ENCODE data around the gene MRPS16.
A peak's percentile ranks its signal among the peaks of the same experiment; 100 is the strongest.

The MRPS16 gene

DNA sequence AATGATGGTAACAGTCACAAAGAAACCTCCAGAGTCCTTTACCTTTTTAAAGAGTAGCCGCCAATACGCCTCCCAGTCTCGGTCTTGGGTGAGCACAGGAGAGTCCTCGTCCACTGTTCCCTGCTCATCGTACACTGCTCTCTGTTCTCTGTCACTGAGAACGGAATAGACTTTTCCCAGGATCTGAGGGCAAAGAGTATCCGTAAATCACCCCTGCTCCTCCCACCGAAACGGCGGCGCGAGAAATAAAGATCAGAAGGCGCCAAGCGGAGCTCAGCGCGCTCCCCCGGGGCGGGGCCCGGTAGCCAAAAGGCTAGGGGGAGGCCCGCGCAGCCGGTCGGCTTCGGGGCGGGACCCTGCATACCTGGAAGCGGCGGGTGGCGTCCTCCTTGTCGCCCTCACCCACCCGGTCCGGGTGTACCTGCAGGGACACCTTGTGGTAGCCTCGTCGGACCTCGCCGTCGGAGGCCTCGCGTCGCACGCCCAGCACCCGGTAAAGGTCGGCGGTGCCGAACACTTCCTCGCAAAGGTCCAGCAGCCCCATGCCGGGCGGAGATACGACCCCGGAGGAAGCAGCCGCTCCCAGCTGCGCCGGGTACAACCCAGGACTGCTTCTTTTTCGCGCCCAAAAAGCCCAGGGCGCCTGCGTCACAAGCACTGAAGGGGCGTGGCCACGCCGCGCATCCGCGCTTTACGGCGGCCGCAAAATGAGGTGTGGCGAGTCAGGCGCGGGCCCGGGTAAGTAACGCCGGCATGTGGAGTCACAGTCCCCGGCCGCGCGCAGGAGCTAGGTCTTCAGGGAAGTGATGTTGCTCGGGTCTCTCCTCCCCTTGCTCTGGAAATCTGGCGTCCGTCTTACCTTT, 5.6 kb downstream of the MRPS16 start, which contains the start of gene DNAJC9:
Gene DNAJC9 (minus strand): TSS at position 610 of the 863 bp plus-strand sequence. CDS start 66 bp downstream, at position 544.
- no peaks in the 10 kb centered on the region for H3K27me3 ChIP-seq (ENCODE audit: insufficient read depth, poor library complexity, severe bottlenecking)
- peak; percentile 91 to 96 for DNase-seq (ENCODE audit: low read depth in 1 of 2, low spot score in 1 of 2)
- TF ChIP-seq, protein P1, sequence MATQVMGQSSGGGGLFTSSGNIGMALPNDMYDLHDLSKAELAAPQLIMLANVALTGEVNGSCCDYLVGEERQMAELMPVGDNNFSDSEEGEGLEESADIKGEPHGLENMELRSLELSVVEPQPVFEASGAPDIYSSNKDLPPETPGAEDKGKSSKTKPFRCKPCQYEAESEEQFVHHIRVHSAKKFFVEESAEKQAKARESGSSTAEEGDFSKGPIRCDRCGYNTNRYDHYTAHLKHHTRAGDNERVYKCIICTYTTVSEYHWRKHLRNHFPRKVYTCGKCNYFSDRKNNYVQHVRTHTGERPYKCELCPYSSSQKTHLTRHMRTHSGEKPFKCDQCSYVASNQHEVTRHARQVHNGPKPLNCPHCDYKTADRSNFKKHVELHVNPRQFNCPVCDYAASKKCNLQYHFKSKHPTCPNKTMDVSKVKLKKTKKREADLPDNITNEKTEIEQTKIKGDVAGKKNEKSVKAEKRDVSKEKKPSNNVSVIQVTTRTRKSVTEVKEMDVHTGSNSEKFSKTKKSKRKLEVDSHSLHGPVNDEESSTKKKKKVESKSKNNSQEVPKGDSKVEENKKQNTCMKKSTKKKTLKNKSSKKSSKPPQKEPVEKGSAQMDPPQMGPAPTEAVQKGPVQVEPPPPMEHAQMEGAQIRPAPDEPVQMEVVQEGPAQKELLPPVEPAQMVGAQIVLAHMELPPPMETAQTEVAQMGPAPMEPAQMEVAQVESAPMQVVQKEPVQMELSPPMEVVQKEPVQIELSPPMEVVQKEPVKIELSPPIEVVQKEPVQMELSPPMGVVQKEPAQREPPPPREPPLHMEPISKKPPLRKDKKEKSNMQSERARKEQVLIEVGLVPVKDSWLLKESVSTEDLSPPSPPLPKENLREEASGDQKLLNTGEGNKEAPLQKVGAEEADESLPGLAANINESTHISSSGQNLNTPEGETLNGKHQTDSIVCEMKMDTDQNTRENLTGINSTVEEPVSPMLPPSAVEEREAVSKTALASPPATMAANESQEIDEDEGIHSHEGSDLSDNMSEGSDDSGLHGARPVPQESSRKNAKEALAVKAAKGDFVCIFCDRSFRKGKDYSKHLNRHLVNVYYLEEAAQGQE (IDR thresholded peaks at IDR 0.05; ENCODE audit: insufficient replicate concordance, low read depth): peak; percentile 67
- TF ChIP-seq SPI1 (IDR thresholded peaks at IDR 0.05; ENCODE audit: borderline replicate concordance, low read depth): peak; percentile 12; the same call in 1 of the 2 replicates
- TF ChIP-seq POLR2AphosphoS5 (IDR thresholded peaks at IDR 0.05; ENCODE audit: low read depth): peak; percentile 94
- TF ChIP-seq, protein P2, sequence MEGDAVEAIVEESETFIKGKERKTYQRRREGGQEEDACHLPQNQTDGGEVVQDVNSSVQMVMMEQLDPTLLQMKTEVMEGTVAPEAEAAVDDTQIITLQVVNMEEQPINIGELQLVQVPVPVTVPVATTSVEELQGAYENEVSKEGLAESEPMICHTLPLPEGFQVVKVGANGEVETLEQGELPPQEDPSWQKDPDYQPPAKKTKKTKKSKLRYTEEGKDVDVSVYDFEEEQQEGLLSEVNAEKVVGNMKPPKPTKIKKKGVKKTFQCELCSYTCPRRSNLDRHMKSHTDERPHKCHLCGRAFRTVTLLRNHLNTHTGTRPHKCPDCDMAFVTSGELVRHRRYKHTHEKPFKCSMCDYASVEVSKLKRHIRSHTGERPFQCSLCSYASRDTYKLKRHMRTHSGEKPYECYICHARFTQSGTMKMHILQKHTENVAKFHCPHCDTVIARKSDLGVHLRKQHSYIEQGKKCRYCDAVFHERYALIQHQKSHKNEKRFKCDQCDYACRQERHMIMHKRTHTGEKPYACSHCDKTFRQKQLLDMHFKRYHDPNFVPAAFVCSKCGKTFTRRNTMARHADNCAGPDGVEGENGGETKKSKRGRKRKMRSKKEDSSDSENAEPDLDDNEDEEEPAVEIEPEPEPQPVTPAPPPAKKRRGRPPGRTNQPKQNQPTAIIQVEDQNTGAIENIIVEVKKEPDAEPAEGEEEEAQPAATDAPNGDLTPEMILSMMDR (IDR thresholded peaks at IDR 0.05; ENCODE audit: insufficient read depth, low read length): no peak
- TF ChIP-seq GABPA (IDR thresholded peaks at IDR 0.05; ENCODE audit: low read depth): no peak
- H3K4me3 ChIP-seq (replicated peaks; ENCODE audit: insufficient read depth, low read length): peak within 1 kb of the TSS; percentile 81
- peak within 1 kb of the TSS; percentile 95 for H3K27ac ChIP-seq (replicated peaks)

DNA sequence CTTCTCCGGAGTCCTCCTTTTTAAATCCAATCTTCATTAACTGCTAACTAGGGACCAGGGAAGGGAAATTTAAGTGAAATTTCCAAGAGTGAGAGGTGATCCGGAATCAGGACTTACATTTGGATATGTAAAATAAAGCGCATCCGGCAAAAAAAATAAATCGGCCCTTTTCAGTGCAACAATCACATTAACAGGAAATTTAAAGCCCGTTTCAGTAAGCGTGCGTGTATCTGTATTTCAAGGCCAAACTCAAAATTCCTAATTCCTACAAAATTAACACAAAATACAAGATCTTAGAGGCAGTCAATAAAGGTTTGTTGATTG, 6.2 kb downstream of the MRPS16 start:
- TF ChIP-seq, protein P1 (IDR thresholded peaks at IDR 0.05; ENCODE audit: insufficient replicate concordance, low read depth): no peak
- TF ChIP-seq SPI1 (IDR thresholded peaks at IDR 0.05; ENCODE audit: borderline replicate concordance, low read depth): no peak
- no peak for TF ChIP-seq GABPA (IDR thresholded peaks at IDR 0.05; ENCODE audit: low read depth)
- TF ChIP-seq, protein P2 (IDR thresholded peaks at IDR 0.05; ENCODE audit: insufficient read depth, low read length): no peak
- TF ChIP-seq POLR2AphosphoS5 (IDR thresholded peaks at IDR 0.05; ENCODE audit: low read depth): no peak
- peak overlapping the region; percentile 95 for H3K27ac ChIP-seq (replicated peaks)

DNA sequence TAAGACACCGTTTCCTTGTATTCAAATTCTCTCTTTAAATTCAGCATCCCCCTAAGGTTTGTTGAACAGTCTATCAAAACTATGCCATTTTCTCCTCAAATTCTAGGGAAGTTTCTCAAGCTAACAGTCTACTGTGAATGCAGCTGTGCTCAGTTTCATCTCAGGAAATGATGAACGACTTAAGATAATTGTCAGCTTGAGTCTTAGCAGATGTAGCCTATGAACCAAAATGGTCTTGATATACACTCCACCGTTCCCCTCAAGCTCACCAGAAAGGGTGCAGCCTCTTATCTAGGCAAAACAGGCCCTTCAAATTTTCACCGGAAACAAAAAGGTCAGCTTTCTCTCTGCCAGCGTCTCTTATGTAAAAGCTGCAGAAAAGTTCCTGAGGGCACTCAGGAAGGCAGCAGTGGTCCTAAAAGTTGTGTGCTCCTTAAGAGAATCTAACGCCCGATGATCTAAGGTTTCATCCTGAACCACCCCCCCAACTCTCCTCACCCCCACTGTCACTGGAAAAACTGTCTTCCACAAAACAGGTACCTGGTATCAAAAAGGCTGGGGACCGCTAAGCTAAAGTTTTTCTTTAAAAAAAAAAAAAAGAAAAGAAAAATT, 7.5 kb downstream of the MRPS16 start:
- no peak for TF ChIP-seq GABPA (IDR thresholded peaks at IDR 0.05; ENCODE audit: low read depth)
- TF ChIP-seq, protein P2 (IDR thresholded peaks at IDR 0.05; ENCODE audit: insufficient read depth, low read length): no peak
- TF ChIP-seq, protein P1 (IDR thresholded peaks at IDR 0.05; ENCODE audit: insufficient replicate concordance, low read depth): no peak
- no peak for TF ChIP-seq SPI1 (IDR thresholded peaks at IDR 0.05; ENCODE audit: borderline replicate concordance, low read depth)
- no peak for TF ChIP-seq POLR2AphosphoS5 (IDR thresholded peaks at IDR 0.05; ENCODE audit: low read depth)
- H3K4me3 ChIP-seq (replicated peaks; ENCODE audit: insufficient read depth, low read length): peak overlapping the region; percentile 81
- no peak for DNase-seq (ENCODE audit: low read depth in 1 of 2, low spot score in 1 of 2)
- no peaks in the 10 kb centered on the region for H3K27me3 ChIP-seq (ENCODE audit: insufficient read depth, poor library complexity, severe bottlenecking)
- H3K27ac ChIP-seq (replicated peaks): peak overlapping the region; percentile 27

More for the DNA sequence above, 6.2 kb downstream of the MRPS16 start:
- no peak for DNase-seq (ENCODE audit: low read depth in 1 of 2, low spot score in 1 of 2)
- Histone ChIP-seq H3K4me3 (replicated peaks; ENCODE audit: insufficient read depth, low read length) (peak overlapping the region; percentile 81), H3K27me3 (ENCODE audit: insufficient read depth, poor library complexity, severe bottlenecking) (no peaks in the 10 kb centered on the region)

Data from HL-60 (cell line).